Natural killer cell (primary cell): ENCODE results near the gene KCNT1. TPM values are rescaled to one million over a fixed set of nuclear protein-coding genes. Genes with fewer than 3 reads are reported as not detected.

Experiments used
- ATAC-seq, 3 donors: fragments of 150-1000 bp in 2 of 3; fragments of 200-7000 bp in 1 of 3; cut with Tn5 transposase; 1 replicate in 1 of 3; 2 replicates in 2 of 3; pipeline ENCODE4 v1.10.0; 2021; ENCODE audit warnings: mild to moderate bottlenecking in 2 of 3, moderate library complexity in 2 of 3
- DNase-seq, 2 donors: peaks; one replicate each; pipeline versions ENCODE4 v3.0.0 to v3.0.0-alpha.2; 2013 to 2021; ENCODE audit warnings: mixed read lengths in 1 of 2
- H3K27ac ChIP-seq: one replicate; pipeline ENCODE4 v1.5.1; 2013; ENCODE audit warnings: mild to moderate bottlenecking, low read length
- H3K27me3 ChIP-seq: one replicate; pipeline ENCODE4 v1.6.1; 2013; ENCODE audit warnings: low read length; ENCODE audit not compliant: control insufficient read depth, insufficient read depth
- H3K36me3 ChIP-seq: one replicate; pipeline ENCODE4 v1.6.1; 2013; ENCODE audit warnings: low read length; ENCODE audit not compliant: control insufficient read depth, insufficient read depth
- H3K4me1 ChIP-seq: one replicate; pipeline ENCODE4 v1.6.1; 2013; ENCODE audit warnings: low read length; ENCODE audit not compliant: control insufficient read depth, insufficient read depth
- H3K4me3 ChIP-seq: one replicate; pipeline ENCODE4 v1.5.1; 2013; ENCODE audit warnings: low read length
- H3K9me3 ChIP-seq: one replicate; pipeline ENCODE4 v1.6.1; 2013; ENCODE audit warnings: low read length; ENCODE audit not compliant: control insufficient read depth, insufficient read depth
- H3K27ac Mint-ChIP-seq, 2 donors: one replicate each; pipeline ENCODE4 v1.8.0; 2022; ENCODE audit warnings: mild to moderate bottlenecking in 2 of 2, mixed read lengths in 2 of 2, moderate library complexity in 1 of 2
- H3K27me3 Mint-ChIP-seq, 2 donors: one replicate each; pipeline ENCODE4 v1.8.0; 2022; ENCODE audit warnings: low read depth in 2 of 2, mixed read lengths in 2 of 2
- H3K36me3 Mint-ChIP-seq: one replicate; pipeline ENCODE4 v1.8.0; 2022; ENCODE audit warnings: mixed read lengths
- H3K4me1 Mint-ChIP-seq, 2 donors: one replicate each; pipeline ENCODE4 v1.8.0; 2022; ENCODE audit warnings: mixed read lengths in 2 of 2
- H3K4me3 Mint-ChIP-seq: one replicate; pipeline ENCODE4 v1.8.0; 2022; ENCODE audit warnings: mild to moderate bottlenecking, moderate library complexity, mixed read lengths
- H3K9me3 Mint-ChIP-seq, 2 donors: one replicate each; pipeline ENCODE4 v1.8.0; 2022; ENCODE audit warnings: mixed read lengths in 2 of 2
- WGBS: methylation state at CpG from one replicate; pipeline ENCODE4 v1.1.7; 2013; ENCODE audit warnings: missing lambda C conversion rate; ENCODE audit not compliant: insufficient coverage; 5-methylcytosine and 5-hydroxymethylcytosine counted together
- intact Hi-C: fragments of 100-400 bp; cut with micrococcal nuclease; formaldehyde crosslinking; loops from one replicate; pipeline ENCODE4 v1.14.2; 2022
- total RNA-seq, 4 donors: library from RNA; stranded (reverse); fragments of 120-200 nt in 1 of 4; gene quantifications; one replicate each; pipeline versions ENCODE4 v1.2.3 to v1.2.4, GENCODE V29; 2013 to 2022
- TF ChIP-seq, protein P1 (sequence below): fragments of 200-600 bp; IDR thresholded peaks from one replicate; pipeline ENCODE4 v1.8.0; 2022; ENCODE audit warnings: antibody characterized with exemption

KCNT1 gene
- total RNA-seq, 3 donors from 2014 or later (not counting 1 experiment from before 2014, with no cell fraction given) = 0.52 to 1.2 (median 0.88) TPM

DNA sequence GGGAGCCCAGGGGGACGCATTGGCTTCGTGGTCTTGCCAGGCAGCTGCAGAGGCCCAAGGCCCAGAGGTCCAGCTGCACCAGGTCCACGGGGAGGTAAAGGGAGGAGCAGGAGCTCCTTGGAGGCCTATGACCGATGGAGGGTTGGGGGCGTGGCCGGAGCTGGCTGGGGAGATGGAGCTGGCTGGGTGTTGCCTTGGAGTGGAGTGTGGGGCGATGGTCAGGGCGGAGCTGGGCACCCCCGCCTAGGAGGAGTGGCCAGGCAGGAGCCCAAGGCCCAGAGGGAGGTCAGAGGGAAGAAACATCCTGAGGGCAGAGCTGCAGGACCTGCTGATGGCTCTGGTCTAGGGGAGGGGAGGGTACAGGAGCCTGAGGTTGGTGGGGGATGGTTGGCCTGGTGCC lies 44.6 kb downstream of the KCNT1 start:
- H3K4me3 Mint-ChIP-seq = no peak overlapping the region
- no peak overlapping the region for H3K27ac Mint-ChIP-seq
- Histone ChIP-seq H3K4me3 (no peak overlapping the region), H3K9me3 (no peaks in the 10 kb centered on the region), H3K27me3 (no peaks in the 10 kb centered on the region), H3K4me1 (no peaks in the 10 kb centered on the region), H3K27ac (no peak overlapping the region), H3K36me3 (no peaks in the 10 kb centered on the region)
- no peaks in the 10 kb centered on the region for H3K4me1 Mint-ChIP-seq
- ATAC-seq (no peak), DNase-seq (no peak)
- 68% methylated on average over 9 of the region's 9 CpGs for WGBS
- intact Hi-C loops = no loop called here
- H3K27me3 Mint-ChIP-seq = peaks cover 0 to 2% of the 10 kb centered on the region in 2 donors
- H3K36me3 Mint-ChIP-seq = no peaks in the 10 kb centered on the region
- no peaks in the 10 kb centered on the region for H3K9me3 Mint-ChIP-seq
- TF ChIP-seq, protein P1, sequence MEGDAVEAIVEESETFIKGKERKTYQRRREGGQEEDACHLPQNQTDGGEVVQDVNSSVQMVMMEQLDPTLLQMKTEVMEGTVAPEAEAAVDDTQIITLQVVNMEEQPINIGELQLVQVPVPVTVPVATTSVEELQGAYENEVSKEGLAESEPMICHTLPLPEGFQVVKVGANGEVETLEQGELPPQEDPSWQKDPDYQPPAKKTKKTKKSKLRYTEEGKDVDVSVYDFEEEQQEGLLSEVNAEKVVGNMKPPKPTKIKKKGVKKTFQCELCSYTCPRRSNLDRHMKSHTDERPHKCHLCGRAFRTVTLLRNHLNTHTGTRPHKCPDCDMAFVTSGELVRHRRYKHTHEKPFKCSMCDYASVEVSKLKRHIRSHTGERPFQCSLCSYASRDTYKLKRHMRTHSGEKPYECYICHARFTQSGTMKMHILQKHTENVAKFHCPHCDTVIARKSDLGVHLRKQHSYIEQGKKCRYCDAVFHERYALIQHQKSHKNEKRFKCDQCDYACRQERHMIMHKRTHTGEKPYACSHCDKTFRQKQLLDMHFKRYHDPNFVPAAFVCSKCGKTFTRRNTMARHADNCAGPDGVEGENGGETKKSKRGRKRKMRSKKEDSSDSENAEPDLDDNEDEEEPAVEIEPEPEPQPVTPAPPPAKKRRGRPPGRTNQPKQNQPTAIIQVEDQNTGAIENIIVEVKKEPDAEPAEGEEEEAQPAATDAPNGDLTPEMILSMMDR = no peak

DNA sequence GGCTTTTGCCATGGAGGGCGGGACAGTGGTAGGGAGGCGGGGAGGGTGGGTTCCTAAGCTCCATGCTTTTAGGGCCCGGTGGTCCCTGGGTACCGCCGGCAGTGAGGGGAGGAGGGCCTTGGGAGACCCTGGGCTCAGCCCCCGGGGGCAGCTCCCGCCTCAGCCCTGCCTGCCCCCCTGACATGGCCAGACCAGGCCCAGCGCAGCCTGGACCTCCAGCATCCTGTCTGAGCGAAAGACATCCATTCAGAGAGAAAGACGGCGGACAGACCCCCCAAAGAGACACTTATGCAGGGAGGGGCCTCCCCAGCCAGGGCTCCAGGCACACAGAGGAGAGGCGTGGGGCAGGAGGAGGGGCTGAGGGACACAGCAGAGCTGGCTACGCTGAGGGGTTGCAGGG lies 45.3 kb downstream of the KCNT1 start:
- DNase-seq = no peak
- Histone ChIP-seq H3K27me3 (no peaks in the 10 kb centered on the region), H3K36me3 (no peaks in the 10 kb centered on the region), H3K4me3 (no peak overlapping the region), H3K27ac (no peak overlapping the region), H3K4me1 (no peaks in the 10 kb centered on the region), H3K9me3 (no peaks in the 10 kb centered on the region)
- H3K4me1 Mint-ChIP-seq = no peaks in the 10 kb centered on the region
- no peak overlapping the region for H3K4me3 Mint-ChIP-seq
- H3K9me3 Mint-ChIP-seq = no peaks in the 10 kb centered on the region
- no peak for ATAC-seq
- intact Hi-C loops = no loop called here
- peaks cover 0 to 2% of the 10 kb centered on the region in 2 donors for H3K27me3 Mint-ChIP-seq
- no peak overlapping the region for H3K27ac Mint-ChIP-seq
- 73% methylated on average over 13 of the region's 13 CpGs for WGBS
- no peaks in the 10 kb centered on the region for H3K36me3 Mint-ChIP-seq
- TF ChIP-seq, protein P1 = no peak

DNA sequence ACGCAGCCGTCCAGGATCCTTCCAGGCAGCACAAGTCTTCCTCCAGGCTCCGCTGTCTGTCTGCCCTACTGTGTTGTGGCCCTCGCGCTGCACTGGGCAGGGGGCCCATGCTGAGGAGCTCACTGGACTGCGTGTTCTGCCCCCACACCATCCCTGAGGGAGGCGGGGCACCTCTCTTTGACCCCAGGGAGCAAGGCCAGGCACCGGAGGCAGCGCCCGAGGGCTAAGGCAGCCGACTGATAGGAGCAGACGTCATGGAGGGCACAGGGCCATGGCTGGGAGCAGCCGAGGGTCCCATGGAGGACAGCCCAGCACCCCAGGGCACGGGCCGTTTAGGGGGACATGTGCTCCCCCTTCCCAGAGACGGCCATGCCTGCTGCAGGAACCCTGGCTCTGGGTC lies 46.7 kb downstream of the KCNT1 start:
- H3K4me3 Mint-ChIP-seq = no peak overlapping the region
- intact Hi-C loops = no loop called here
- WGBS = 78% methylated on average over 16 of the region's 16 CpGs

More for the DNA sequence above, 46.7 kb downstream of the KCNT1 start:
- no peak overlapping the region for H3K27ac Mint-ChIP-seq
- Histone ChIP-seq H3K36me3 (no peaks in the 10 kb centered on the region), H3K27ac (no peak overlapping the region), H3K9me3 (no peaks in the 10 kb centered on the region), H3K4me3 (no peak overlapping the region), H3K4me1 (no peaks in the 10 kb centered on the region), H3K27me3 (no peaks in the 10 kb centered on the region)
- H3K27me3 Mint-ChIP-seq = peaks cover 0 to 2% of the 10 kb centered on the region in 2 donors
- DNase-seq (no peak), ATAC-seq (no peak)
- TF ChIP-seq, protein P1 = no peak
- H3K4me1 Mint-ChIP-seq = no peaks in the 10 kb centered on the region
- no peaks in the 10 kb centered on the region for H3K9me3 Mint-ChIP-seq
- H3K36me3 Mint-ChIP-seq = no peaks in the 10 kb centered on the region
